ENCODE measurements around the gene RNF10.

GRCh38 chr12:120618954-120619615, 84.9 kb downstream of the RNF10 start:
- no peak for TF ChIP-seq CTCF (IDR thresholded peaks at IDR 0.05)
- no peak for TF ChIP-seq GABPA (IDR thresholded peaks at IDR 0.05; ENCODE audit: low read depth)
- TF ChIP-seq POLR2AphosphoS5 (IDR thresholded peaks at IDR 0.05; ENCODE audit: low read depth, low read length), result no peak

All from SK-N-SH (cell line).